ENCODE measurements around the gene HIBCH.

GRCh38 chr2:190210471-190210870 lies 109.2 kb downstream of the HIBCH start:
- TF ChIP-seq CTCF (IDR thresholded peaks at IDR 0.05) (no peak), POLR2A (IDR thresholded peaks at IDR 0.05) (no peak)

Measured in testis (tissue), 2 donors.